ENCODE results near the gene STX16. TPM values are rescaled to one million over a fixed set of nuclear protein-coding genes. Genes with fewer than 3 reads are reported as not detected.
"Not testable (repeated sequence)": the region's sequence is repeated elsewhere in the genome, so short reads cannot be mapped to it uniquely, and the experiment has no call there.

The STX16 gene
- total RNA-seq, 1 donor from 2014 or later = 47.7 TPM

DNA sequence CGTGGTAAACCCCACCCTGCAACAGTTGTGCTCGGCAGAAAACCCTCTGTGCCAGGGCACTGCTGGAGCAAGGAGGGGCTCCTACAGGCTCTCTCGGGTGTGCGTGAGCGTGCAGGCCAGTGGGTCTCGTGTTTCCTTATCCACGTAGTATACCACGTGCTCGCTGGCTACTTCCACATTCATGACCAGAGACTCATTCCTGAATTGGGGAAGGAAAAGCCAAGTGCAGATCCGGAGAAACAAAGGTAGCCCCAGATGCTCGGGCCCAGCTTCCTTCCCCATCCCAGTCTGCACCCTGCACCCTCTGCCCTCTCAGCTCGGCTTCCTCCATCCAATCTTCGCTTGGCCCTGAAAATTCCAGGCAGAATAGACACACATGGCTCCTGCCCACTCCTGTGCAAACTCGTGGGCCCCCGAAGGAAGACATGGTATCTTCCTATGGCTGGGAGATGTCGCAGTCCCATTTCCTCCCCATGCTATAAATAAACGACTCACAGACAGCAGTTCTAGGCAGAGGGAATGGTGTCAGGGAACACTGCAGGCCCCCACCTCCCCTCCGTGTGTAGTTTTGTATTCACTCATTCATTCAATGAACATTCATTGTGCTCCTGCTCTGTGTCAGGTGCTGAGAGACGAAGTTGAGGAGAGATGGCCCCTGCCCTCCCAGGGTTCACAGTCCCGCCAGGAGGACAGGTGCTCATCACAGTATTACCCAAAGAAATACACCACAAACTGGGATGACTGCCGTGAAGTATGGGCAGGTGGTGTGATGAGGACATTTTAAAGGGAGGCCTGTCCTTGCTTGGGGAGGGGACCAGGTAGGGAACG is 71.1 kb downstream of the STX16 start:
- H3K36me3 ChIP-seq (ENCODE audit: control insufficient read depth, insufficient read depth, low read length) = no peaks in the 10 kb centered on the region
- no peak overlapping the region for H3K4me3 ChIP-seq (ENCODE audit: low read depth, low read length)
- FAIRE-seq (no peak), DNase-seq (ENCODE audit: low read depth) (no peak)
- TF ChIP-seq CTCF (IDR thresholded peaks at IDR 0.05; ENCODE audit: insufficient read depth, low read length, severe bottlenecking) = no peak
- peaks cover 2% of the 10 kb centered on the region for H3K27me3 ChIP-seq (ENCODE audit: control insufficient read depth, insufficient read depth, low read length)

- no peak for DNase-seq (ENCODE audit: low read depth)
- no peaks in the 10 kb centered on the region for H3K36me3 ChIP-seq (ENCODE audit: control insufficient read depth, insufficient read depth, low read length)
- no peak overlapping the region for H3K4me3 ChIP-seq (ENCODE audit: low read depth, low read length)
- FAIRE-seq = no peak
- no peak for TF ChIP-seq CTCF (IDR thresholded peaks at IDR 0.05; ENCODE audit: insufficient read depth, low read length, severe bottlenecking)
- peaks cover 2% of the 10 kb centered on the region for H3K27me3 ChIP-seq (ENCODE audit: control insufficient read depth, insufficient read depth, low read length)
Observed at GRCh38 chr20:58722877-58723627, 72.0 kb downstream of the STX16 start.

DNA sequence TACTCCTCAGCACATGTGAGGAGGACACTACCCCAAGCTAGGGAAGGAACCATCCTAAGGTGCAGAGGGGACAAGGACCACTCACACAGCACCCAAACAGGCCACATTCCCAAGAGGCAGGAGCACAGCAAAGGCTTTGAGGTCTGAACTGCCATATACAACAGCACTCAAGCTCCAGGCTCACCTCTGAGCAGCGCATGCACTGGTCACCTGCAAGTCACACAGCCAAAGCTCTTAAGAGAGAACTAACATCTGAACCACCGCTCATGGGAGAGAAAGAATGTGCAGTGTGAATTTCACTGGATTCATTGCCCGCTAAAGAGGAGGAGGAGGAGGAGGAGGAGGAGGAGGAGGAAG is 72.5 kb downstream of the STX16 start:
- FAIRE-seq (no peak), DNase-seq (ENCODE audit: low read depth) (no peak)
- Histone ChIP-seq H3K27me3 (ENCODE audit: control insufficient read depth, insufficient read depth, low read length) (peaks cover 2% of the 10 kb centered on the region), H3K36me3 (ENCODE audit: control insufficient read depth, insufficient read depth, low read length) (no peaks in the 10 kb centered on the region), H3K4me3 (ENCODE audit: low read depth, low read length) (no peak overlapping the region)
- TF ChIP-seq CTCF (IDR thresholded peaks at IDR 0.05; ENCODE audit: insufficient read depth, low read length, severe bottlenecking) = no peak

DNA sequence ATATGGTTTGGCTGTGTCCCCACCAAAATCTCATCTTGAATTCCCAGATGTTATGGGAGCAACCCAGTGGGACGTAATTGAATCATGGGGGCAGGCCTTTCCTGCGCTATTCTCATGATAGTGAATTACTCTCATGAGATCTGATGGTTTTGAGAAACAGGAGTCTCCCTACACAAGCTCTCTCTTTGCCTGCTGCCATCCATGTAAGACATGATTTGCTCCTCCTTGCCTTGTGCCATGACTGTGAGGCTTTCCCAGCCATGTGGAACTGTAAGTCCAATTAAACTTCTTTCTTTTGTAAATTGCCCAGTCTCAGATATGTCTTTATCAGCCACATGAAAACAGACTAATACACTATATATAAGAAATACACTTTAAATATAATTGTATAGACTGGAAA is 75.1 kb downstream of the STX16 start:
- not testable (repeated sequence) for DNase-seq (ENCODE audit: low read depth); H3K36me3 ChIP-seq (ENCODE audit: control insufficient read depth, insufficient read depth, low read length); H3K4me3 ChIP-seq (ENCODE audit: low read depth, low read length); H3K27me3 ChIP-seq (ENCODE audit: control insufficient read depth, insufficient read depth, low read length); FAIRE-seq

Other genes starting within 250 kb of the STX16 start
- under 0.01 TPM in 1 of 2 replicates, not detected in the other for gene APCDD1L, start 135.9 kb upstream of the STX16 start, total RNA-seq
- 23.7 and 24.7 TPM in 2 replicates for gene NPEPL1, start 41.5 kb downstream of the STX16 start, total RNA-seq
- 0.13 and 1.3 TPM in 2 replicates for gene GNAS-AS1, start 199.6 kb downstream of the STX16 start, total RNA-seq
- 279 and 385 TPM in 2 replicates for gene GNAS, start 201.4 kb downstream of the STX16 start, total RNA-seq